NAMALWA (cell line): ENCODE data around the gene CMKLR1.
A peak's percentile ranks its signal among the peaks of the same experiment; 100 is the strongest.

Experiments used
- DNase-seq: peaks from one replicate; pipeline ENCODE4 v3.0.0-alpha.2; 2015; ENCODE audit warnings: low spot score

CMKLR1 gene

DNA sequence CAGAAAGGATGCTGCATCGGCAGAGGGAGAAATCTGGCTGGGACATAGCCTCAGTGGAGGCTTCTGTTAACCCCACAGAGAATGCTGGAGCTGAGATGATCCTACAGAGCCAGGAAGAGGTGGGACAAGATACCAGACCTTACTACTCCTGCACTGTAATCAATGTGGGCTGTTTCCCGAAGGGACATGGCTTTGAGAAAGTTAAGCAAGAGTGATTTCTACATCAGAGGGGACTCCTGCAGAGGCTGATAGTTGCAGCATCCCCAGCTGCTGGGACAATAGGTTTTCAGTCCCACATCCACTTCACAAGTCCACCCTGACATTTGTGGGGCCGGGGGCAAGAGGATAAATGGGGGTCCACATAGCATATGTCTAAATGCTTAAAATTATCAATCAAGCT lies 22.5 kb upstream of the CMKLR1 start:
- DNase-seq, result no peak

- no peak for DNase-seq
These were observed 21.4 kb upstream of the CMKLR1 start for GRCh38 chr12:108360487-108360886.

DNA sequence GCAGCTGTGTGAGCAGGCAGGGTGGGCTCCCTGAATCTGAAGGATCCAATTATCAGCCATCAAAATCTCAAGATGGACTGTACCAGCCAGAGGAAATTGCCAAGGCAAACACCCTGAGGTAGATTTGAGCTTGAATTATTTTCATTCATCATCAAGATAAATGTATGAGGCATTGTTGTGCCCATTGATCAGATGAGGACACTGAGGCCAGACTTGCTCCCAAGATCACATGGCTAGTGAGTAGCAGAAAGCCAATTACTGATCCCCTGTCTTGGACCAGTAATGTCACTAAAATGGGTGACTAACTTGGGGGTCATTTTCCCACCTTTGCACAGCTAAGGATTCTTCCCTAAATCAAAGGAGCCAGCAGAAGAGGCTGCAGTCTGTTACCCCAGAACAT lies 20.9 kb upstream of the CMKLR1 start:
- no peak for DNase-seq

GRCh38 chr12:108358580-108358965 lies 19.5 kb upstream of the CMKLR1 start:
- DNase-seq, result no peak

- DNase-seq, result no peak
These were observed 18.9 kb upstream of the CMKLR1 start for GRCh38 chr12:108357834-108358579.

GRCh38 chr12:108356835-108357806 lies 18.0 kb upstream of the CMKLR1 start:
- DNase-seq, result no peak

GRCh38 chr12:108355069-108355468 lies 16.0 kb upstream of the CMKLR1 start:
- DNase-seq, result no peak

DNA sequence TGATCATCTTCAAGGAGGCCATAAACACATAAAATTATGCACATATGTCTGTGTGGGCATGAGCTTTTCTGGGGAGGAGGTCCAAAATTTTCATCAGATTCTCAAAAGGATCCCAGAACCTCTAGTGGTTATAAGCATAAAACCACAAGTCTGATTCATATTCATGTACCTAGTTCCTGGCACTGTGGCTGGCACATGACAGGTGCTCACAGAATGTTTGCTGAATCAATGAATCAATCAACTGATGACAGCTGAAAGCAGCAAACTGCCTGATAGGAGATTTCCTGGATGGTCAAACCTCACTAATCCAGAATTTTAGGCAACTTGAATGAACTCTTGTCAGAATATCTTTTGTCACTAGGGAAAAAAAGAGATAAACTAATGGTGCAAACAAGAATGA lies 13.5 kb upstream of the CMKLR1 start:
- DNase-seq, result no peak

GRCh38 chr12:108350511-108350910 lies 11.4 kb upstream of the CMKLR1 start:
- no peak for DNase-seq

GRCh38 chr12:108349278-108349688 lies 10.2 kb upstream of the CMKLR1 start:
- no peak for DNase-seq

DNA sequence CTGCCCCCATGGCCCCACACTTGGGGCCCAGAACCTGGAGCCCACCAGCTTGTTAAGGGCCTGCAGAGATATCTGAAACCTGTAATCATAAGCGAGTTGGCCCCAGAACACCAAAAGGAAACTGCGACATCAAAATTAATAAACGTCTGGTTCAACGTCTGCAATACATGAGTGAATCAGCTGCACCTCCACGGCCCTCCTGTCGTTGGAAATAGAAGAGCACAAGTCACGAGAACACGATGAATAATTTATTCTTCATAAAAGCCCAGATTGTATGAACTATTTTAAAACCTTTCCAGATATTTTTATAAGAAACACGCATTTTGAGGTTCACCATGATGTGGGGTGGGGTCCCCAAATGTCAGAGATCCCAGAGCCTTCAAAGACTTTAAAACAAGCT lies 9.7 kb upstream of the CMKLR1 start:
- DNase-seq, result no peak

DNA sequence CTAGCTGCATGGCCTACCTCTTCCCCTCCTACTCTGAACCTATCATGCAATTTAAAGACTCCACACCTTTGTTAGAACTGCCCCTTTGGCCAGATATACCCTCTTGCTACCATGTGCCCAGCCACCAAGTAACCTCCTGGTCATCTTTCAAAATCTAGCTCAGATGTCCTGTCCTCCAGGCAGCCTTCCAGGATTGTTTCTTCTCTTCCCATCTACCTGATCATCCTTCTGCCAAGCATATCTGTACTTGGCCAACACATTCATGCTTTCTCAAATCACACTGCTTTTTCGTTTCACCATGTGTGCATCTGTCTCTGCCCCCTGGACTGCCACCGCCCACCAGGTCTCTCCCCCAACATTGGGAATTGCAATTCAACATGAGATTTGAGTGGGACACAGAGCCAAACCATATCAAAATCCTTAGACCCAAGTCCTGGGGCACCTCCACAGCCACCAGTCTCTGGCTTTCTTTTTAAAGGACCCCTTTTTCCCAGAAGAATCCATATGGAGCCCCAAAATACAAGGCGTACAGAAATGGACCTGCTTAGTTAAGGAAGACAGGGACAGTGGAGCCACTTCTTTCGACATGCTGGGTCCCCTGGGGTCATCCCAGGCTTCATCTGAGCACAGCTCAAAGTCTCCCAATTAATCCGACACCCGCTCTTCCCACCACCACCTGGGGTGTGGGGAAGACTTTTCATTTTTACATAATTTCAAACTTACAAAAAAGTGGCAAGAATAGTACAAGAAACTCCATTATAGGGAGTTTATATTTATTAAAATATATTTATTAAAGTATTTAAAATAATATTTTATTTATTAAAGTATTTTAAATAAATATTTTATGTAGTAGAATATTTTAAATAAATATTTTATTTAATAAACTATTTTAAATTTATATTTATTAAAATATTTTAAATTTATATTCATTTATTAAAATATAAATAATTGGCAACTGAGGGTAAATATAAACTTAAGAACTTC lies 7.9 kb upstream of the CMKLR1 start:
- no peak for DNase-seq

GRCh38 chr12:108345716-108346633 lies 6.9 kb upstream of the CMKLR1 start:
- no peak for DNase-seq

GRCh38 chr12:108342985-108343384 lies 3.9 kb upstream of the CMKLR1 start:
- no peak for DNase-seq

DNA sequence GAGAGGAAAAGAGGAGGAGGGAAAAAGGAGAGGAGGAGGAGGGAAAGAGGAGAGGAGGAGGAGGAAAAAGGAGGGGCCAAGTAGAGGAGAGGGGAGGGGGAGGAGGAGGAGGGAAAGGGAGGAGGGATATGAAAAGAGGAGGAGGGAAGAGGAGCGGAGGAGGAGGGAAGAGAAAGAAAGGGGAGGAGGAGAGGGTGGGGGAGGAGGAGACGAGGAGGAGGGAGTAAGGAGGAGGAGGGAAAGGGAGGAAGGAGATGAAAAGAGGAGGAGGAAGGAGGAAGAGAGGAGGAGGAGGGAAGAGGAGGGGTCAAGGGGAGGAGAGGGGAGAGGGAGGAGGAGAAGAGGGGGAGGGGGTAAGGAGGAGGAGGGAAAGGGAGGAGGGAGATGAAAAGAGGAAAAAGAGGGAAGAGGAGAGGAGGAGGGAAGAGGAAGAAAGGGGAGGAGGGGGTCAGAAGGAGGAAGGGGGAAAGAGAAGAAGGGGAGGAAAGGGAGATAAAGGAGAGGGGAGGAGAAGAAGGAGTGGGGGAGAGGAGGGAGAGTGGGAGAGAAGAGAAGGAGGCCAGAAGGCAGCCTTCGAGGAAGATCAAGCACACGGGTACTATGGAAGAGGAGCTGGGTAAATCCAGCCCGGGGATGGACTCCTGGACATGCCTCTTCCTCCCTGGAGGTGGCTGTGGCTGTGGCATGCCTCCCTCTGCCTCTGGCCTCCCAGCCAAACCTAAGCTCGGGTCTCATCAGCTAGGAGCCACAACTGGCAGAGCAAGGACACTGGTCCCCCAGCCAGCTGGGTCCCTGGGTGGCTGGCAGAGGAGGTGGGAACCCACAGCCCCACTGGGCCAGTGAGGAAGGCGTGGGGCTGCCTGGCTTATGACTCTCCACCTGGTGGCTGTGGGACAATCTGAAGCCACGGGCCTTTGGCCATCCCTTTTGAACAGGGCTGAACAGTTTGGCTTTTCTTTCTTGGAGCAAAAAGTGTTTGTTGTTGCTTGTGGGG lies 3.0 kb upstream of the CMKLR1 start:
- DNase-seq, result peak; percentile 15

GRCh38 chr12:108341356-108341755 lies 2.2 kb upstream of the CMKLR1 start:
- DNase-seq, result no peak

DNA sequence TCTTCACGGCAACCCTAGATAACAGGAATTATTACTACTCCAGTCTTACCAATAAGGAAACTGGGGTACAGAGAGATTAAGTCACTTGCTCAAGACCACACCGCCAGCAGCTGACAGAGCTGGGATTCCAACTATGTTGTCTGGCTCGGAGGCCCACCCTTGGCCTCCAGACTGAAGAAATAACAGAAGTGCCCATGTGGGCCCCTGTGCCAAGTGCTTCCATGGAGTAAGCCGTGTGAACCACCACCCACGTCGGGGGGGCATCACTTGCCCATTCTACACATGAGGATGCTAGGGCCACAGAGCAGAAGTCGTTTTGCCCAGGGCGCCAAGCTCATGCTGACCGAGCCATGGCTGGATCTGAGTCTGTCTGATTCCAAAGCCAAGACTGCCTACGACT lies 926 bp upstream of the CMKLR1 start:
- DNase-seq, result no peak

DNA sequence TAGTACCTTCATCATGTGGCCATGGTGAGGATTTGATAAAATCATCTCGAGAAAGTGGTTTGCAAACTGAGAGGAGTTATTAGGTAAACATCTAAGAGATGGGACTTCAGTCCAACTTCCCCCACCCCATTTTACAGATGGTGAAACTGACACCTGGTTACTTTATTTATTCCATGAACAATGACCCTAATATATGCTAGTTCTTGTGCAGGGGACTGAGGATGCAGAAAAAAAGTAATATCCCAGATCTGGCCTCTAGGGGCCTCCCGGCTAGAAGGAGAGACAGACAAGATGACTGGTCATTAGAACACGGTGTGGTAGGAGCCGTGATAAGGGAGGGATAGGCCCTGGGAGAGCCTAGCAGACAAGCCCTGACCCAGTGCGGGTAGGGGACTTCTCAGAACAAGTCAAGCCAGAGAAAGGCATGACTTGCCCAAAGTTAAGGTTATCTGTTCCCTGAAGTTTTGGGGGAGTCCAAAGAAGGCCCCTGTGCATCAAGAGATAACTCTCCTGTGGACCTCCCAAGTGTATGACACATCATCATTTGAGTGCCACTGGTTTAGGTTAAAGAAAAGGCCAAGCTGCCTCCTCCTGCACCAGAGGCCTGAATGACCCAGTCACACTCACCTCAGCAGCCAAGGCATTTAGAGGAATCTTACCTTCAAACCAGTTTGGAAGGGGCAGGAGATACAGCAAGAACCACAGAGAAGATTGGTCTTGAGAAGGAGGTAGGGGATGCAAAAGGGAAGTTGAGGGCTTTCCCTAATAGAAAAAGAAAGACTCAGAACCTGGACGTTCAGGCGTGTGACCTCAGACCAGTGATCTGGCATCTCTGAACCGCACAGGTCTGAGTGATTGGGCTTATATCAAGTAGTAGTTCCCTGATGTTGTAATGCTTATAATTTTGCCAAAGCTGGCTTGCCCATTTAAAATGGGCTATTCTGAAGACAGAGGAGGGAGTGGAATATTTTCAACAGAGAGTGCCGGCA lies 1.6 kb downstream of the CMKLR1 start:
- DNase-seq, result peak; percentile 51
